ENCODE measurements around the gene ARPC2.

Gene ARPC2

GRCh38 chr2:218255446-218255845, 38.5 kb downstream of the ARPC2 start:
- peak; percentile 65 for DNase-seq

GRCh38 chr2:218256612-218257350, 39.8 kb downstream of the ARPC2 start:
- no peak for DNase-seq

GRCh38 chr2:218257390-218257981, 40.5 kb downstream of the ARPC2 start:
- no peak for DNase-seq

GRCh38 chr2:218259099-218259961, 42.3 kb downstream of the ARPC2 start:
- DNase-seq, result peak; percentile 77

GRCh38 chr2:218260166-218260565, 43.2 kb downstream of the ARPC2 start:
- DNase-seq, result no peak

DNA sequence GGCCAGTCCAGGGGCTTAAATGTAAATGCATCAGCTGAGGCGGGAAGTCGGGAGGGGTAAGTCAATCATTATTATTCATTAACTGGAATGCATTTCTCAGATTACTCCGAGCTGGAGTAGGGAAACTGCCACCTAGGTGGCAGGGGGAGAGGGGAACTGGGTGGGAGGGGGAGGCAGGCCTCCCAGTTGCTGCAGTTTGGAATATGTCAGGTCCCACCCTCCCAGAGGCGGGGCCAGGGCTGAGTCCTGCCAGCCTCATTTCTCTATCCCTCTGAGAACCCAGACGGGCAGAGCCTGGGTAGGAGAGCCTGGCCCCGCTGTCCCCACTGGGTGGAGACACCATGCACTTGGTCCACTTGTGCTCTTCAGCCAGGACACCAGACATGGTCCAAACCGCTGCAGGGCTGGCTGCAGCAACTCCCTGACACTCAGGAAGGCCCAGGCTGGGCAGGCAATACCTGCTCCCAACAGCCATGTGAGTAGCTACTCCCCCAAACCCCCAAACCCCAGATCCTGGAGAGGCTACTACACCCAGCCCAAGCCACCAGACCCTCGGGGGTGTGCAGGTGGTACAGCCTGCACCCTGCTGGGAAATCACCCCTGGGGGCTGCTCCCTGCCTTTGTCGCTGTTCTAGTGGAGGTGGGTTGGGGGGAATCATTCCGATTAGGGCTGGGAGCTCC, 43.9 kb downstream of the ARPC2 start, which contains the start of gene GPBAR1:
TSS of gene GPBAR1 (plus strand) at position 274 of the 681 bp plus-strand sequence. CDS start 1,710 bp downstream, outside the sequence.
- no peak for DNase-seq

- DNase-seq, result no peak
Measured at GRCh38 chr2:218261423-218262236, 44.6 kb downstream of the ARPC2 start.

- DNase-seq, result no peak
Measured at GRCh38 chr2:218262237-218262600, 45.2 kb downstream of the ARPC2 start.

DNA sequence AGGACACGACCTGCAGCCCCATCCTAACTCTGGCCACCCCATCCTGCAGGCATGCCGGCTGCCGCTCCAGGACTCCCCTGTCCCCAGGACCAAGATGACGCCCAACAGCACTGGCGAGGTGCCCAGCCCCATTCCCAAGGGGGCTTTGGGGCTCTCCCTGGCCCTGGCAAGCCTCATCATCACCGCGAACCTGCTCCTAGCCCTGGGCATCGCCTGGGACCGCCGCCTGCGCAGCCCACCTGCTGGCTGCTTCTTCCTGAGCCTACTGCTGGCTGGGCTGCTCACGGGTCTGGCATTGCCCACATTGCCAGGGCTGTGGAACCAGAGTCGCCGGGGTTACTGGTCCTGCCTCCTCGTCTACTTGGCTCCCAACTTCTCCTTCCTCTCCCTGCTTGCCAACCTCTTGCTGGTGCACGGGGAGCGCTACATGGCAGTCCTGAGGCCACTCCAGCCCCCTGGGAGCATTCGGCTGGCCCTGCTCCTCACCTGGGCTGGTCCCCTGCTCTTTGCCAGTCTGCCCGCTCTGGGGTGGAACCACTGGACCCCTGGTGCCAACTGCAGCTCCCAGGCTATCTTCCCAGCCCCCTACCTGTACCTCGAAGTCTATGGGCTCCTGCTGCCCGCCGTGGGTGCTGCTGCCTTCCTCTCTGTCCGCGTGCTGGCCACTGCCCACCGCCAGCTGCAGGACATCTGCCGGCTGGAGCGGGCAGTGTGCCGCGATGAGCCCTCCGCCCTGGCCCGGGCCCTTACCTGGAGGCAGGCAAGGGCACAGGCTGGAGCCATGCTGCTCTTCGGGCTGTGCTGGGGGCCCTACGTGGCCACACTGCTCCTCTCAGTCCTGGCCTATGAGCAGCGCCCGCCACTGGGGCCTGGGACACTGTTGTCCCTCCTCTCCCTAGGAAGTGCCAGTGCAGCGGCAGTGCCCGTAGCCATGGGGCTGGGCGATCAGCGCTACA, 45.9 kb downstream of the ARPC2 start:
- DNase-seq, result no peak

DNA sequence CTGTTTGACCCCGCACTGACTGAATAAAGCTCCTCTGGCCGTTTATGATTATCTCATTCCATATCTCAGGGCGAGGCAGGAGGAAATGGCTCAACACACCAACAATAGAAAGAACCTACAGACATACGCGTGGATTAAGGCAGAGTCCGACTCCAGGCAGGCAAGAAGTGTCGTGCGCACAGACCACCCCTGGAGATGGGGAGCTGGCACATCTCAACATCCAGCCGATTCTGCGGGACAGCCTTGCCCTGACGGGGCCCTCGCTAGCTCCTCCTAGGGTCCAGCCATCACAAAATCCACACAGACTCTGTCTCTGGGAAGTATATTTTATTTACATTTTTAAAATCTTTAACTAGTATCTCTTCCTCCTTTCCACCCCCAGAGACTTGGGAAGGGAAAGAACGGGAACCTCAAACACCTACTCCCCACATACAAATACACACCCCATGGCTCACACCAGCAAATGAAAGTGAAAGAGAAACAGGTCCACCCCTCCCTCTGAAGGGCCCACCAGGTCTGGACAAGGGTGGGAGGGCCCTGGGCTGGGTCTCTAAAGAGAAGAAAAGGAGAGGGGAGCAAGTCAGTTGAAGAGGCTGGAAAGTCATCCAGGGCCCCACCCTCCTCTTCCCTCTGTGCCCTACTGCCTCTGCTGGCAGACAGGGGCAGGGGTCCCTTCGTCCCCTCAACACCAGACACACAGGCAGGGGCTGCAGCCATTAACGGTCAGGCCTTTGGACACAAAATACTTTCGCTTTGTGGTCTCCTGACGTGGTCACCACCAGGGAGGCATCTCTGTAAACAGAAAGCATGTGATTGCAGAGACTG, 47.0 kb downstream of the ARPC2 start:
- no peak for DNase-seq

GRCh38 chr2:218264773-218265561, 48.0 kb downstream of the ARPC2 start:
- no peak for DNase-seq

GRCh38 chr2:218265626-218266025, 48.6 kb downstream of the ARPC2 start:
- DNase-seq, result no peak

DNA sequence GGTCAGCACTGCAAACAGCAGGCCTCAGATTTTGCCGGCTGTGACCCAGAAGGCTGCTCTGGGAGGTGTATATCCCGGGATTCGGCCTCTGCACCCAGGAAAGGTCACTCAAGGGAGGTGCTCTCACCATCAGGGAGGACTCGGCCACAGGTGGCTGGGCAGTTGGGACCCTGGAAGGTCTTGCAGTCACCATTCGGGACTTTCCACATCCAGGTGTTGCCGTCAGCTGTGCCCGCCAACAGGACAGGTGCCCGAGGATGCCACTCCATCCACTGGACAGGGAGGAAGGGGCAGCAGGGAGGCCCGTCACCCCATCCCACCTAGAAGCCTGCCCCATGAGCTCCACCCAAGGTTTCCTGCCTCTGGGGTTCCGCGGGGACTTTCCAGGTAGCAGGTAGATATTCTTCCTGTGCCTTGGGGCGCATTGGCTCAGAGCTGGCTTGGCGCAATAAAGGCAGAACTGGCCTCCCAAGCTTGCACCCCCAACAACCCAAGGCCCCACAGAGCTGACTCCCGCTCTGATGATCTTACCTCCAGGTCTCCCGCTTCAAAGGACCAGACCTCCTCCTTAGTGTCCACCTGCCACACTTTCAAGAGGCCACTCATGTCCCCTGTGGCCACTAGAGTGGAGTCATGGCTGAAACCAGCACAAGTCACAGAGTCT, 49.5 kb downstream of the ARPC2 start:
- DNase-seq, result no peak

DNA sequence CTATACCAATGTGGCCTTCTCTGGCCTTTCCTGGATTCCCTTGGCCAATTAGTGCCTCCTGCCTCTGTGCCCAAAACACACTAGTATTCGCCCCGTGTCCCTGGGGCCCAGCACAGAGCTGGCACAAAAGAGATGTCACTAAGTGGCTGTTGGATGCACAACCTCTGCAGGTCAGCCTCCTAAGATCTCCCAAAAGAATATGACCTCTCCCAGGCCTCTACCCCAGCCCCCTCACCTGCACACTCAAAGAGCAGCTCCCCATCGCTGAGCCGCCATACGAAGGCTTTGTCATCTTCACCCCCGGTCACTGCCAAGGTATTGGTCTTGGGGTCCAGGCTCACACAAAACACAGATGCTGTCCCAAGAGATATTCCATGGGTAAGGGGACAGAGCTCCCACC, 50.3 kb downstream of the ARPC2 start:
- DNase-seq, result no peak

DNA sequence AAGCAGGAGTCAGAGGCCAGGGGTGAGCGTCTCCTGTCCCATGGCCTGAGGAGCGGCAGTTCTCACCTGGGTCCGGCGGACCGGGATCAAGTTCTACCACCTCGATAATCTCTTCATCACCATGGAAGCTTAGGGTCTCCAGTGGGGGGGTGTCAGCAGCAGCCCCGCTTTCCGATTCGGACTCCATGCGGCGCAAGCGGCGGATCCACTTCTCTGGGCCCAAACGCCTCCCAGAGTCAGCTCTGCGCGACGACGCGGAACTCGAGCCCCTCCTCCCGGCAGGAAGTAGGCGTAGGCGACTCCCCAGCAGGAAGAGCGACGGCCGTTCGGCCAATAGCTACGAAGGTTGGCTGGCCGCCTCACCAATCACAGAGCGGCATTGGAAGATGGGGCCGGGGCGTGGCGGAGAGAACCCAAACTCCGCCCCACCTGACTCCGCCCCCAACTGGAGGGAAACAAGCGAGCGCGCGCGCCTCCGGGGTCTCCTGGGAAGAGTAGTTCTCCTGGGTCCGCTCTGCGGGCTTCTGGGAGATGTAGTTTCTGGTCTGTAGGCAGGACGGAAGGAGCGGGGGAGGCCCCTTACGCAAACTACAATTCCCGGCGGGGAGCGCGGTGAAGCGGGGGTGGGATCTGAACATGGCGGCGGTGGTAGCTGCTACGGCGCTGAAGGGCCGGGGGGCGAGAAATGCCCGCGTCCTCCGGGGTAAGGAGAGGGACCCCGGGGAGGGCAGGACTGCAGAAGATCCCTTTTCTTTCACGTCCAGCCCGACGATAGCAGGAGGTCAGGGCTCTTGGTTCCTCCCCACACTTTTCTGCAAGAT, 53.1 kb downstream of the ARPC2 start, which contains the start of the genes AAMP and PNKD:
TSS of gene AAMP (minus strand) at position 238 of the 821 bp plus-strand sequence. CDS start at position 187, 51 bp downstream.
TSS of gene PNKD (plus strand) at position 620 of the 821 bp plus-strand sequence. CDS start at position 637, 17 bp downstream.
- peak; percentile 100 for DNase-seq

- no peak for DNase-seq
Measured at GRCh38 chr2:218270721-218271486, 53.9 kb downstream of the ARPC2 start.

DNA sequence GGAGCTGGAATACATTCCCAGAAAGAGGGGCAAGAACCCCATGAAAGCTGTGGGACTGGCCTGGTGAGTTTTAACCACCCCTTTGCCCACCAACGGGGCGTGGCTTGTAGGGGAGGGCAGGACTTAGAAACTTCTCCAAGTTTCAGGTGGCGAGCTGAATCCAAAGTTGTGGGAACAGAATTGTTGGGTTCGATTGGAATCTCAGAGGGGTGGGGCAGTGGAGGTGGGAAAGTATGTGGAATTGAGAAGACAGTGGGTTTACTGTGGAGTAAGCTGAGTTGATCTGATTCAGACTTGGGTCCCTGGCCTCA, 54.5 kb downstream of the ARPC2 start:
- no peak for DNase-seq
